ENCODE results near the gene HBQ1.
"Not testable (repeated sequence)": the region's sequence is repeated elsewhere in the genome, so short reads cannot be mapped to it uniquely, and the experiment has no call there.

HBQ1 gene

DNA sequence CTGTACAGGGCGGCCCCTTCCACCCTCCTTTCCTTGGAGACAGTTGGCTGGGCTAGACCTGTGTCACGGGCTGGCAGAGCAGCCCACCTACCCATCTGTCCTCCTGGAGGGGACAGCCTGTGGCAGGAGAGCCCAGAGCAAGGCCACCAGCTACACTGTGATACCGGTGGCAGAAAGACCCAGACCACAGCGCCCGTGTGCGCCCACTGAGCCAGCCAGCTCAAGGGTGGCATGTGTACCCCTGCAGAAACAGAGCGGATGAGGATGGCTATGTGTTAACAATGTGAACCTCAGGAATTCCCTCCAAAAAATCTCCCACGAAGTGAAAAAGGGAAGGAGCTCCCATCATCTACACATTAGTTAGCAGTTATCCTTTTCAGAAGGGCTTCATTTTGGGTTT, 7.1 kb downstream of the HBQ1 start:
- FAIRE-seq = no peak

GRCh38 chr16:188674-189073, 8.4 kb downstream of the HBQ1 start:
- peak; percentile 83 for FAIRE-seq
- no peak for DNase-seq (ENCODE audit: insufficient read length, low spot score)
- no peak for TF ChIP-seq PAX5 (IDR thresholded peaks at IDR 0.05; ENCODE audit: insufficient read depth, low read length, severe bottlenecking)
- TF ChIP-seq POU2F2 (IDR thresholded peaks at IDR 0.05; ENCODE audit: low read depth, low read length) = no peak
- TF ChIP-seq TAF1 (IDR thresholded peaks at IDR 0.05; ENCODE audit: low read depth, low read length) = no peak
- TF ChIP-seq SPI1 (IDR thresholded peaks at IDR 0.05; ENCODE audit: low read depth, low read length) = no peak
- TF ChIP-seq POLR2AphosphoS5 (IDR thresholded peaks at IDR 0.05; ENCODE audit: low read depth, low read length) = no peak
- no peak for TF ChIP-seq POLR2A (IDR thresholded peaks at IDR 0.05; ENCODE audit: low read depth, low read length)

More for the DNA sequence above, 7.1 kb downstream of the HBQ1 start:
- TF ChIP-seq POLR2AphosphoS5 (IDR thresholded peaks at IDR 0.05; ENCODE audit: low read depth, low read length) = no peak
- no peak for TF ChIP-seq SPI1 (IDR thresholded peaks at IDR 0.05; ENCODE audit: low read depth, low read length)
- no peak for TF ChIP-seq POU2F2 (IDR thresholded peaks at IDR 0.05; ENCODE audit: low read depth, low read length)
- DNase-seq (ENCODE audit: insufficient read length, low spot score) = no peak

- FAIRE-seq (no peak), DNase-seq (ENCODE audit: insufficient read length, low spot score) (no peak)
- TF ChIP-seq SPI1 (IDR thresholded peaks at IDR 0.05; ENCODE audit: low read depth, low read length) (no peak), POLR2A (IDR thresholded peaks at IDR 0.05; ENCODE audit: low read depth, low read length) (peak; percentile 19; the same call in 1 of the 2 replicates)
These were observed 9.4 kb downstream of the HBQ1 start for GRCh38 chr16:189604-190186.

GRCh38 chr16:191831-192230, 11.6 kb downstream of the HBQ1 start:
- TF ChIP-seq POLR2AphosphoS5 (IDR thresholded peaks at IDR 0.05; ENCODE audit: low read depth, low read length) (no peak), SPI1 (IDR thresholded peaks at IDR 0.05; ENCODE audit: low read depth, low read length) (no peak), POLR2A (IDR thresholded peaks at IDR 0.05; ENCODE audit: low read depth, low read length) (no peak)
- FAIRE-seq (peak; percentile 20), DNase-seq (ENCODE audit: insufficient read length, low spot score) (no peak)

DNA sequence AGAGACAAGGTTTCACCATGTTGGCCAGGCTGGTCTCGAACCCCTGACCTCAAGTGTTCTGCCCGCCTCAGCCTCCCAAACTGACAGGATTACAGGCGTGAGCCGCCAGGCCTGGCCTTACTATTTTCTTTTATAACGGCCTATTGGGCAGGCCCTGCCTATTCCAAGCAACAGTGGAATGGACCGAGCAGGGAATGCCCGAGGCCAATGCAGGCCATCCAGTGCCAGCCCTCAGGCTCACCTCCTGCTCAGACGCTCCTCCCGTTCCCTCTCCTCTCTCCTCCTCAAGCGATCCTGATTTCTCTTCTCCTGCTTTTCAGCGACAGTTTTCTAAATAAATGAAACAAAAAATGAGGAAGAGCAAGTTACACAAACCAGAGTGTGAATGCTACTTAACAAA, 12.4 kb downstream of the HBQ1 start:
- TF ChIP-seq POLR2AphosphoS5 (IDR thresholded peaks at IDR 0.05; ENCODE audit: low read depth, low read length) (no peak), PAX5 (IDR thresholded peaks at IDR 0.05; ENCODE audit: insufficient read depth, low read length, severe bottlenecking) (no peak), TAF1 (IDR thresholded peaks at IDR 0.05; ENCODE audit: low read depth, low read length) (no peak), POLR2A (IDR thresholded peaks at IDR 0.05; ENCODE audit: low read depth, low read length) (no peak), SPI1 (IDR thresholded peaks at IDR 0.05; ENCODE audit: low read depth, low read length) (no peak), POU2F2 (IDR thresholded peaks at IDR 0.05; ENCODE audit: low read depth, low read length) (no peak)
- FAIRE-seq = no peak
- DNase-seq (ENCODE audit: insufficient read length, low spot score) = no peak

- TF ChIP-seq PAX5 (IDR thresholded peaks at IDR 0.05; ENCODE audit: insufficient read depth, low read length, severe bottlenecking) (no peak), POU2F2 (IDR thresholded peaks at IDR 0.05; ENCODE audit: low read depth, low read length) (no peak), SPI1 (IDR thresholded peaks at IDR 0.05; ENCODE audit: low read depth, low read length) (no peak), POLR2AphosphoS5 (IDR thresholded peaks at IDR 0.05; ENCODE audit: low read depth, low read length) (no peak)
- DNase-seq (ENCODE audit: insufficient read length, low spot score) (no peak), FAIRE-seq (no peak)
These were observed 13.2 kb downstream of the HBQ1 start for GRCh38 chr16:193441-193840.

DNA sequence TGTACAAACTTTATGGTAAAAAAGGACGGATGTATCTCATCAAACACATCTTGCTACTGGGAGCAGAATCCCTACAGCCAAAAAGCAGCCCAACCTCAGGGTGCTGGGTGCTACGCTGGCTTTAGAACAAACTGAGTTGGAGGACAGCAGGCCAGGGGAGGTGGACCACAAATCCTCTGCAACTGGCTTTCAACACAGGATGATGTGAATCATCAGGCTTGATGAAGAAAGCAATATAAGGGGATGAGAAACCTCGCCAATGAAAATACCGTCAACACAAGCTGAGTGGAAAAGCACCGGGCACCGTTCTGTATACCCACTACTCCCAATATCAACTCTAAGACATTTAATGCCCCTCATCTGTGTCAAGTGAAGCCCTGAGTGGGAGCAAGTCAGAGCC, 14.3 kb downstream of the HBQ1 start:
- no peak for TF ChIP-seq POLR2AphosphoS5 (IDR thresholded peaks at IDR 0.05; ENCODE audit: low read depth, low read length)
- no peak for TF ChIP-seq SPI1 (IDR thresholded peaks at IDR 0.05; ENCODE audit: low read depth, low read length)
- TF ChIP-seq POLR2A (IDR thresholded peaks at IDR 0.05; ENCODE audit: low read depth, low read length) = no peak
- no peak for TF ChIP-seq POU2F2 (IDR thresholded peaks at IDR 0.05; ENCODE audit: low read depth, low read length)
- TF ChIP-seq TAF1 (IDR thresholded peaks at IDR 0.05; ENCODE audit: low read depth, low read length) = no peak
- TF ChIP-seq PAX5 (IDR thresholded peaks at IDR 0.05; ENCODE audit: insufficient read depth, low read length, severe bottlenecking) = no peak
- DNase-seq (ENCODE audit: insufficient read length, low spot score) = no peak
- FAIRE-seq = peak; percentile 48

DNA sequence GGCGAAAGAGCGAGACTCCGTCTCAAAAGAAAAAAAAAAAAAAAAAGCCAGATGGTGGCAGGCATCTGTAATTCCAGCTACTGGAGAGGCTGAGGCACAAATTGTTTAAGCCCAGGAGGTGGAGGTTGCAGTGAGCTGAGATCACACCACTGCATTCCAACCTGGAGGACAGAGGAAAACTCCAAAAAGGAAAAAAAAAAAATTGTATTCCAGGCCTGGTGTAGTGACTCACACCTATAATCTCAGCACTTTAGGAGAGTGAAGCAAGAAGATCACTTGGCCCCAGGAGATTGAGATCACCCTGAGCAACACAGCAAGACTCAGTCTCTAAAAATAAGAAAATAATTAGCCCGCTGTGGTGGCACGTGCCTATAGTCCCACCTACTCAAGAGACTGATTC, 20.1 kb downstream of the HBQ1 start:
- FAIRE-seq = no peak
- TF ChIP-seq POLR2A (IDR thresholded peaks at IDR 0.05; ENCODE audit: low read depth, low read length) = no peak
- no peak for TF ChIP-seq POLR2AphosphoS5 (IDR thresholded peaks at IDR 0.05; ENCODE audit: low read depth, low read length)
- TF ChIP-seq SPI1 (IDR thresholded peaks at IDR 0.05; ENCODE audit: low read depth, low read length) = no peak
- no peak for TF ChIP-seq POU2F2 (IDR thresholded peaks at IDR 0.05; ENCODE audit: low read depth, low read length)
- TF ChIP-seq PAX5 (IDR thresholded peaks at IDR 0.05; ENCODE audit: insufficient read depth, low read length, severe bottlenecking) = no peak
- no peak for TF ChIP-seq TAF1 (IDR thresholded peaks at IDR 0.05; ENCODE audit: low read depth, low read length)
- no peak for DNase-seq (ENCODE audit: insufficient read length, low spot score)

DNA sequence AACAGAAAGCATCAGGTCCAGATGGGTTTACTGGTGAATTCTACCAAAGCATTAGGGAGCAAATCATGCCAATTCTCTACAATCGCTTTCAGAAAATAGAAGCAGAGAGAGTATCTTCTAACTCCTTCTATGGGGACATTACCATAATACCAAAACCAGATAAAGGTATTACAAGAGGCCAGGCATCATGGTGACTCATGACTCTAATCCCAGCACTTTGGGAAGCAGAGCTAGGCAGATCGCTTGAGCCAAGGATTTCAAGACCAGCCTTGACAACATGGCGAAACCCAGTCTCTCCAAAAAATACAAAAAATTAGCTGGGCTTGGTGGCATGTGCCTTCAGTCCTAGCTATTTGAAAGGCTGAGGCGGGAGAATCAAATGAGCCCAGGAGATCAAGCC, 23.0 kb downstream of the HBQ1 start:
- DNase-seq (ENCODE audit: insufficient read length, low spot score) (no peak), FAIRE-seq (no peak)
- TF ChIP-seq POU2F2 (IDR thresholded peaks at IDR 0.05; ENCODE audit: low read depth, low read length) = no peak
- no peak for TF ChIP-seq SPI1 (IDR thresholded peaks at IDR 0.05; ENCODE audit: low read depth, low read length)
- no peak for TF ChIP-seq POLR2A (IDR thresholded peaks at IDR 0.05; ENCODE audit: low read depth, low read length)
- TF ChIP-seq PAX5 (IDR thresholded peaks at IDR 0.05; ENCODE audit: insufficient read depth, low read length, severe bottlenecking) = no peak
- TF ChIP-seq TAF1 (IDR thresholded peaks at IDR 0.05; ENCODE audit: low read depth, low read length) = no peak
- TF ChIP-seq POLR2AphosphoS5 (IDR thresholded peaks at IDR 0.05; ENCODE audit: low read depth, low read length) = no peak

GRCh38 chr16:204046-204445, 23.8 kb downstream of the HBQ1 start:
- not testable (repeated sequence) for DNase-seq (ENCODE audit: insufficient read length, low spot score); FAIRE-seq

GRCh38 chr16:209359-209758, 29.1 kb downstream of the HBQ1 start:
- not testable (repeated sequence) for FAIRE-seq; DNase-seq (ENCODE audit: insufficient read length, low spot score)

- DNase-seq (ENCODE audit: insufficient read length, low spot score); FAIRE-seq: not testable (repeated sequence)
These were observed 31.4 kb downstream of the HBQ1 start for GRCh38 chr16:211631-212180.
